ENCODE measurements around the gene PTPRQ.
A peak's percentile ranks its signal among the peaks of the same experiment; 100 is the strongest.
"Not testable (repeated sequence)": the region's sequence is repeated elsewhere in the genome, so short reads cannot be mapped to it uniquely, and the experiment has no call there.

PTPRQ gene

DNA sequence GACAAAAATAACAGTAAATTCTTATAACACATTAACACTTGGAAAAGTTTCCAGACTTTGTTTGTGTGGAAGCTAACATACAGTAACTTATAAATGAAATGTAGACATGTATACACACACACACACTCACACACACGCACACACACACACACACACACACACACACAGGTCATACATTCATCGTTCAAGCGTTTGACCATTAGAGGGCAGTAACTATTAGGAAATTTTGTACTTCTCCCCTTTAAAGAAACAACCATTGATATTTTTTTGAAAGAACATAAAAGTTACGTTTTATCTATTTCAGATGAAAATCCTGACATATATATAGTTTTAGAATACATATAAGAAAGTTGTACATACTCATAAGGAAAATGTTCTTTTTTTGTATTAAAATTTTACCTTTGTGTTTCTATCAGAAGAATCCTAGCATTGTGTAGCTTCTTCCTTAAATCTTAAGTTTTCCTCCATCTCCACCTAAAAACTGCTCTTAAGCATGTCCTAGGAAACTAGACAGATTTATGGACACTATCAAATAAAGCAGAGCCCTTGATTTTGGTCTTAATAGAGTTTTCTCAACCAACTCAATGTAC, 29.0 kb downstream of the PTPRQ start:
- Histone ChIP-seq H3K4me3 (ENCODE audit: low read depth, low read length) (no peak overlapping the region), H3K27me3 (ENCODE audit: control insufficient read depth, insufficient read depth, low read length) (no peaks in the 10 kb centered on the region), H3K4me1 (ENCODE audit: control insufficient read depth, insufficient read depth, low read length) (peaks cover 15% of the 10 kb centered on the region; the same call in 1 of the 2 replicates), H3K27ac (ENCODE audit: low read depth, low read length) (no peak overlapping the region), H3K9me3 (ENCODE audit: control insufficient read depth, insufficient read depth, low read depth, low read length) (no peaks in the 10 kb centered on the region), H3K36me3 (ENCODE audit: control insufficient read depth, insufficient read depth, low read length) (no peaks in the 10 kb centered on the region), H3K9ac (ENCODE audit: low read length) (no peak overlapping the region)

DNA sequence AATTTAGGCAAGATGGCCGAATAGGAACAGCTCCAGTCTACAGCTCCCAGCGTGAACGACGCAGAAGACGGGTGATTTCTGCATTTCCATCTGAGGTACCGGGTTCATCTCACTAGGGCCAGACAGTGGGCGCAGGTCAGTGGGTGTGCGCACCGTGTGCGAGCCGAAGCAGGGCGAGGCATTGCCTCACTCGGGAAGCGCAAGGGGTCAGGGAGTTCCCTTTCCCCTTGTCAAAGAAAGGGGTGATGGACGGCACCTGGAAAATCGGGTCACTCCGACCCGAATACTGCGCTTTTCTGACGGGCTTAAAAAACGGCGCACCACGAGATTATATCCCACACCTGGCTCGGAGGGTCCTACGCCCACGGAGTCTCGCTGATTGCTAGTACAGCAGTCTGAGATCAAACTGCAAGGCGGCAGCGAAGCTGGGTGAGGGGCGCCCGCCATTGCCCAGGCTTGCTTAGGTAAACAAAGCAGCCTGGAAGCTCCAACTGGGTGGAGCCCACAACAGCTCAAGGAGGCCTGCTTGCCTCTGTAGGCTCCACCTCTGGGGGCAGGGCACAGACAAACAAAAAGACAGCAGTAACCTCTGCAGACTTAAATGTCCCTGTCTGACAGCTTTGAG, 33.6 kb downstream of the PTPRQ start:
- H3K27me3 ChIP-seq (ENCODE audit: control insufficient read depth, insufficient read depth, low read length); H3K27ac ChIP-seq (ENCODE audit: low read depth, low read length); H3K4me1 ChIP-seq (ENCODE audit: control insufficient read depth, insufficient read depth, low read length); H3K36me3 ChIP-seq (ENCODE audit: control insufficient read depth, insufficient read depth, low read length); H3K9me3 ChIP-seq (ENCODE audit: control insufficient read depth, insufficient read depth, low read depth, low read length): not testable (repeated sequence)
- H3K4me3 ChIP-seq (ENCODE audit: low read depth, low read length): peak overlapping the region; percentile 69
- H3K9ac ChIP-seq (ENCODE audit: low read length): peak overlapping the region; percentile 81

DNA sequence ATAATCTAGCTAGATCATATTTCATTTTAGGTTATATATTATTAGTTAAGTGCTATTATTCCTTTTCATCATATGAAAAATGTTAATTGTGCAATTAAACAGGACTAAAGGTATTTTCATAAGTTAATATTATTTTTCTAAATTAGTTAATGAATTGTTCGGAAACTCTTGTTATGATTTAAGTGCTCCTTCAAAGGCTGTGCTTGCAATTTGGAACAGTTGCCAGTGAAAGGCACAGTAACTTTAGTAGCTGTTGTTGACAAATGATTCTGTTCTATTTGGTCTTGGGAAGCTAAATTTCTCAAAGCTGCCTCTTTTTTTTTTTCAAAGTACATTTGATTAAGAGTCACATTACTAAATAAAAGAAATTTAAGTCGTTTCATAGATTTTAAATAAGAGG, 40.7 kb downstream of the PTPRQ start:
- Histone ChIP-seq H3K27ac (ENCODE audit: low read depth, low read length) (no peak overlapping the region), H3K27me3 (ENCODE audit: control insufficient read depth, insufficient read depth, low read length) (no peaks in the 10 kb centered on the region), H3K9ac (ENCODE audit: low read length) (no peak overlapping the region), H3K36me3 (ENCODE audit: control insufficient read depth, insufficient read depth, low read length) (no peaks in the 10 kb centered on the region), H3K9me3 (ENCODE audit: control insufficient read depth, insufficient read depth, low read depth, low read length) (no peaks in the 10 kb centered on the region), H3K4me1 (ENCODE audit: control insufficient read depth, insufficient read depth, low read length) (no peaks in the 10 kb centered on the region), H3K4me3 (ENCODE audit: low read depth, low read length) (no peak overlapping the region)

DNA sequence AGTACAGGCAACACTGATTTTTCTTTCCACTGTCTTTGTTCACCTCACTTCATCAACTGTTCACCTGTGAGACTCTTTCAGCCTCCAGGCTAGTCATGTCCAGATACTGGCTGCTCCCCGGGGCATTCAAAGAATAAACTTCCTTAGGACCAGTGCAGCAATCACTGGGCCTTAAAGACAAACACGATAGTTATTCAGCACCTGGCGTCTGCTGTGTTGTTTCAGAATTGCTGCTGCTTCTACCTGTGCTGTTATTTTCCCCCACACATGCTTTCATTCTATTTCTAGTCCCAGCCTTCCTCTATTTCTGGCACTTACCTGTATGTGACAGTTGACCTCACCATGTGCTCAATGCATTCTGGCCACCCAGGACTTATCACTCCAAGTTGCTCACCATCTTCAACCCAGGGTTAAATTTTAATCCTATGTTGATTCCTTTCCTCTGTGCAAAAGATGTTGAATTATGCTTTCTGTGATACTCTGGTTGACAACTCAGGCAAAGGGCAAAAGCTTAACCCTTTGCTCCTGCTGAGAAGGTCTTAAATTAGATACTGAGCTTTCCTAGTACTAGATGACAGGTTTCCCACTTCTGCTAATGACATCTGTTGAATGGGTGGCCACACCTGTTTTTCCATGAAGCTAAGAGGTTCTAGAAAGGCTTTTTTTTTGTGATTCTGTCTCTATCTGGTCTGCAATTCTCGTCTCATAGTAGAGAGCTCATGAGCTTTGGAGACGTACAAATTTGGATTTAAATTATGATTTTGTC, 41.4 kb downstream of the PTPRQ start:
- peaks cover 2% of the 10 kb centered on the region for H3K4me1 ChIP-seq (ENCODE audit: control insufficient read depth, insufficient read depth, low read length)
- no peak overlapping the region for H3K9ac ChIP-seq (ENCODE audit: low read length)
- no peaks in the 10 kb centered on the region for H3K9me3 ChIP-seq (ENCODE audit: control insufficient read depth, insufficient read depth, low read depth, low read length)
- H3K36me3 ChIP-seq (ENCODE audit: control insufficient read depth, insufficient read depth, low read length): no peaks in the 10 kb centered on the region
- no peak overlapping the region for H3K27ac ChIP-seq (ENCODE audit: low read depth, low read length)
- no peak overlapping the region for H3K4me3 ChIP-seq (ENCODE audit: low read depth, low read length)
- H3K27me3 ChIP-seq (ENCODE audit: control insufficient read depth, insufficient read depth, low read length): no peaks in the 10 kb centered on the region

DNA sequence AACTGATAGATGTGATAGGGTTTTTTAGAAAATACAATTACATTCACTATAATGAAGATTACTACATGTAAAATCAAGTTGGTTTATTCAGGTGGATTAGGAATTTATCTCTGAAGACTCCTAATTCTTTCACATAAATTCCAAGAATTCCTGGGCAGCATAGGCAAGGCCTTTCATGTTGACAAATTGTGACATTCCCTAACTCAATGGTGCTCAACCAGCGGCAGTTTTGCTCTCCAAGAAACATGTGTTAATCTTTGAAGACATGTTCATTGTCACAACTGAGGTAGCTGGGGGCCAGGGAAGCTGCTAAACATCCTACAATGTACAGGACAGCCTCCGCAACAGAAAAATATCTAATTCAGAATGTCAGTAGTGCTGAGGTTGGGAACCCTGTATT, 46.3 kb downstream of the PTPRQ start:
- Histone ChIP-seq H3K4me1 (ENCODE audit: control insufficient read depth, insufficient read depth, low read length) (peaks cover 5% of the 10 kb centered on the region), H3K9ac (ENCODE audit: low read length) (no peak overlapping the region), H3K9me3 (ENCODE audit: control insufficient read depth, insufficient read depth, low read depth, low read length) (no peaks in the 10 kb centered on the region), H3K27me3 (ENCODE audit: control insufficient read depth, insufficient read depth, low read length) (no peaks in the 10 kb centered on the region), H3K27ac (ENCODE audit: low read depth, low read length) (no peak overlapping the region), H3K36me3 (ENCODE audit: control insufficient read depth, insufficient read depth, low read length) (no peaks in the 10 kb centered on the region), H3K4me3 (ENCODE audit: low read depth, low read length) (no peak overlapping the region)

DNA sequence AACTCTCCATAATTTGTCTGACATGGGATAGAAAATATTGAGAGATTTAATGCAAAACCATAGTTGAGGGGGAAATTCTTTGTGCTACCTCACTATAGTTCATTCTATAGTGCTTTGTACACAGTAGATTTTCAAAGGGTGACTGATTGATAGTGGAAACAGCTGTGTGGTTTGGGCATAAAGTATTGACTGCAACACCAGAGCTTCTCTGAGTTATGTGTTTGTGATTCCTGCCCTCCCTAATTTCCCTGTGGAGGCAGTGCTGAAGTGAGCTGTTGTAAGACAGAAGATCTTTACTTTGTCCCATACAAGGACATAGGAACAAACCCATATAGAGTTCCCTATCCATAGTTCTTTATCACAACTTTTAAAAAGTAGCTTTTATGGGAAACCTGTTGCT, 47.1 kb downstream of the PTPRQ start:
- Histone ChIP-seq H3K9me3 (ENCODE audit: control insufficient read depth, insufficient read depth, low read depth, low read length) (no peaks in the 10 kb centered on the region), H3K27ac (ENCODE audit: low read depth, low read length) (no peak overlapping the region), H3K36me3 (ENCODE audit: control insufficient read depth, insufficient read depth, low read length) (no peaks in the 10 kb centered on the region), H3K9ac (ENCODE audit: low read length) (no peak overlapping the region), H3K4me3 (ENCODE audit: low read depth, low read length) (no peak overlapping the region), H3K27me3 (ENCODE audit: control insufficient read depth, insufficient read depth, low read length) (no peaks in the 10 kb centered on the region), H3K4me1 (ENCODE audit: control insufficient read depth, insufficient read depth, low read length) (peaks cover 5% of the 10 kb centered on the region)

DNA sequence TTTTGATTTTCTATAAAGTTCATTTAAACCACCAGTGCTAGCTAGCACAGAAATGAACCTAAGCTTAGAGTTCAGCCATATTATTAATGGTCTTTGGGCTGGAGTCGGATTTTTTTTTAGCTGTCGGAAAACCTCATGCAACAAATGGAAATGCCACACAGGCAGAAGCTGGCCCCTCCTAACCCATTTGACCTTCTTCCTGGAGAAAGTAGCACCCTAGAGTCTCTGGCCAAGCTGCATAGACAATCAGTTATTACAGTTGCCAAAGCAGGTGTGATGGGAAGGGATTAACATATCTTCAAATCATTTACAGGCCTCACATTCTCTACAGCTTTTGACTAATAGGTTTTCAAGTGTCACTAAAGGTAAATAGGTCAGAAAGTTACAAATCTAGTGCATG, 49.4 kb downstream of the PTPRQ start:
- H3K36me3 ChIP-seq (ENCODE audit: control insufficient read depth, insufficient read depth, low read length): no peaks in the 10 kb centered on the region
- H3K27me3 ChIP-seq (ENCODE audit: control insufficient read depth, insufficient read depth, low read length): no peaks in the 10 kb centered on the region
- no peak overlapping the region for H3K9ac ChIP-seq (ENCODE audit: low read length)
- peaks cover 5% of the 10 kb centered on the region for H3K4me1 ChIP-seq (ENCODE audit: control insufficient read depth, insufficient read depth, low read length)
- H3K9me3 ChIP-seq (ENCODE audit: control insufficient read depth, insufficient read depth, low read depth, low read length): no peaks in the 10 kb centered on the region
- no peak overlapping the region for H3K27ac ChIP-seq (ENCODE audit: low read depth, low read length)
- H3K4me3 ChIP-seq (ENCODE audit: low read depth, low read length): no peak overlapping the region

DNA sequence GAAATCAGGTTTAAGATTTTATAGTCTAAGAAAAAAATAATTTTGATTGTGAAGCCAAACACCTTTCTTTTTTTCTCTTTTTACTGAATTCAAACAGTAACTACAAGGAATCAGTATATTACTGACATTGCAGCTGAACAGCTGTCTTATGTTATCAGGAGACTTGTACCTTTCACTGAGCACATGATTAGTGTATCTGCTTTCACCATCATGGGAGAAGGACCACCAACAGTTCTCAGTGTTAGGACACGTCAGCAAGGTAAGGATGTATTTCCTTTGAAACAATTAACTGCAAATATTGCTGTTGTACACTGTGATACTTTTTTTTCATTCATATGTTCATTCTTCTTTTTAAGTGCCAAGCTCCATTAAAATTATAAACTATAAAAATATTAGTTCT, 50.8 kb downstream of the PTPRQ start:
- H3K9ac ChIP-seq (ENCODE audit: low read length): no peak overlapping the region
- peaks cover 5% of the 10 kb centered on the region for H3K4me1 ChIP-seq (ENCODE audit: control insufficient read depth, insufficient read depth, low read length)
- H3K36me3 ChIP-seq (ENCODE audit: control insufficient read depth, insufficient read depth, low read length): no peaks in the 10 kb centered on the region
- no peaks in the 10 kb centered on the region for H3K27me3 ChIP-seq (ENCODE audit: control insufficient read depth, insufficient read depth, low read length)
- no peak overlapping the region for H3K27ac ChIP-seq (ENCODE audit: low read depth, low read length)
- H3K9me3 ChIP-seq (ENCODE audit: control insufficient read depth, insufficient read depth, low read depth, low read length): no peaks in the 10 kb centered on the region
- no peak overlapping the region for H3K4me3 ChIP-seq (ENCODE audit: low read depth, low read length)

DNA sequence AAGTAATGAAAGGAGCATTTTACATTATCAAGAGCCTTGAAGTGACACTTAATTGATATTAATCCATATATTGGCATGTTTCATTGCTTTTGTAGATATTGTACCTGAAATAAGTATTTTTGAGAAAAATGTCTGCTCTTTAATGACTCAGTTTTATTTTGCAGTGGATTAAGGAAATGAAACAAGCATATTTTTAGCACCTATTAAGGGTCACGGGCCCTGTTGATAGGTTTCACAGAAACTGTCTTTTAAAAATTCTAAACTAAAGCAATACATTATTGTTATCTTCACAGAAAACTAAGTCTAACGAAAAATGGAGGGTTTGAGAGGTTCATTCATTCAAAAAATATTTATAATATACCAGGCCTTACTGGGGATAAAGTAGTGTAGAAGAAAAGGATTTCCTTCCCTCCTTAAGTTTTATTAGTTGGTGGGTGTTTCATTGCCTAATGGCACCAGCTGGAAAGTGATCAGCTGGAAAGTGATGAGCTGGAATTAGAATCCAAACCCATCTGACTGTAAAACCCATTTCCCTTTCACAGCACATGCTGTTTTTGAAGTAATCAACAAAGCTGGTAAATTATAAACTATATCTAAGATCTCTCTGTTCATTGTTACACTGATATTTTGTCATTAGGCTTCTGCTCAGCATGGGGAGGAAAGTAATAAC, 54.2 kb downstream of the PTPRQ start:
- Histone ChIP-seq H3K4me1 (ENCODE audit: control insufficient read depth, insufficient read depth, low read length) (no peaks in the 10 kb centered on the region), H3K9ac (ENCODE audit: low read length) (no peak overlapping the region), H3K9me3 (ENCODE audit: control insufficient read depth, insufficient read depth, low read depth, low read length) (no peaks in the 10 kb centered on the region), H3K36me3 (ENCODE audit: control insufficient read depth, insufficient read depth, low read length) (no peaks in the 10 kb centered on the region), H3K27me3 (ENCODE audit: control insufficient read depth, insufficient read depth, low read length) (no peaks in the 10 kb centered on the region), H3K4me3 (ENCODE audit: low read depth, low read length) (no peak overlapping the region), H3K27ac (ENCODE audit: low read depth, low read length) (no peak overlapping the region)

DNA sequence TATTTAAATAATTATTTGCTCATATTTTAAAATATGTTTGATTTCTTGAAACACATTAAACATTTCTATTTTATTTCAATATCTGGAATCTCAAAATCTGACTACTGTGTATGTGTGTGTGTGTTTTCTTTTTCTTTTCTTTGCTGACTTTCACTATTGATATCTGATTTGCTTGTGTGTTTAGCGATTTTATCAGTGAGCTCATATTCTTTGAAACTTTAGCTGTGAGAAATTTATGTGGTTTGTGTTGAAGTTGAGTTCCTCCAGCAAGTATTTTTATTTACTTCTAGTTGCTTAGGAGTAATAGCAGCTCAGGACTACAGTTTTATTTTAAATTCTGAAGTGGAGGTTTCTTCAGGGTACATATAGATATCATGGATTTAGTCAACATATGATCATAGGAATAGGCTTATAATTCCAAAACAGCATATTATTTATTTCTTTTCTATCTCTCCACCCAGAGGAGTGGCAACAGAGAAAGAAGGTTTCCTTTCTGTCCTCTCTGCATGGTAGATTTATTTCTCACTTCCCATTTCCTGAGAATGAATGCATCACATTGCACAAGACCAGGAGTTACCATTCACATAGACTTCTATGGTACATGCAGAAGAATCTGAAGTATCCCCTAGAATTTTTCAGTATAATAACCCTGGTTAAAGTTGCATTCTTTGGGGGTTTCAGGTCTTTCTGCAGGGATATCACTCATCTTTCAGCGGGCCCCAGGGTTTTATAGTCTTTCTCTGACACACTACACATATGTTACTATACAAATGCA, 60.5 kb downstream of the PTPRQ start:
- Histone ChIP-seq H3K27me3 (ENCODE audit: control insufficient read depth, insufficient read depth, low read length) (no peaks in the 10 kb centered on the region), H3K9me3 (ENCODE audit: control insufficient read depth, insufficient read depth, low read depth, low read length) (no peaks in the 10 kb centered on the region), H3K4me1 (ENCODE audit: control insufficient read depth, insufficient read depth, low read length) (no peaks in the 10 kb centered on the region), H3K27ac (ENCODE audit: low read depth, low read length) (no peak overlapping the region), H3K9ac (ENCODE audit: low read length) (no peak overlapping the region), H3K4me3 (ENCODE audit: low read depth, low read length) (no peak overlapping the region), H3K36me3 (ENCODE audit: control insufficient read depth, insufficient read depth, low read length) (no peaks in the 10 kb centered on the region)

Data from HUES6 (cell line).